Measurements from ENCODE around the gene CHPT1. TPM values are rescaled to one million over a fixed set of nuclear protein-coding genes. Genes with fewer than 3 reads are reported as not detected.

The CHPT1 gene
- total and polyA plus RNA-seq, 2 of the 13 experiments (the other 11 are each of a cell fraction or from before 2014, with no cell fraction given), result 117 to 178 TPM

DNA sequence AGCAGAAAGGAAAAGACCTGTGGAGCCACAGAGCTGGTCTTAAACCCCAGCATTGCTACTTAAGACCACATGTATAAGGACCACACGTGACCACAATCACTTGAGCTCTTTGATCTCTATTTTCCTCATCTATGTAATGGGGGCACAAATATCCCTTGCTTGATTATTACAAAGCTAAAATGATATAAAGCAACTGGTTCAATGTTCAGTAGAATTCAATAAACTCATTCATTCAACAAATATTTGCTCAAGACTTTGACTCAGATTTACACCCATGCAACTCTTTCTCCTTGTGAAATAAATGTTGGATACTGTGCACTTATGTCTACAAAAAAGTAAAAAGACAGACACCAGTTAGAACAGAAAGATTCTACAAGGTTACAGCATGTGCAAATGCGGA, 21.9 kb upstream of the CHPT1 start (continued):
- TF ChIP-seq ZNF780A (CRISPR knock-in tag; IDR thresholded peaks at IDR 0.05), result no peak
- TF ChIP-seq, protein P1, sequence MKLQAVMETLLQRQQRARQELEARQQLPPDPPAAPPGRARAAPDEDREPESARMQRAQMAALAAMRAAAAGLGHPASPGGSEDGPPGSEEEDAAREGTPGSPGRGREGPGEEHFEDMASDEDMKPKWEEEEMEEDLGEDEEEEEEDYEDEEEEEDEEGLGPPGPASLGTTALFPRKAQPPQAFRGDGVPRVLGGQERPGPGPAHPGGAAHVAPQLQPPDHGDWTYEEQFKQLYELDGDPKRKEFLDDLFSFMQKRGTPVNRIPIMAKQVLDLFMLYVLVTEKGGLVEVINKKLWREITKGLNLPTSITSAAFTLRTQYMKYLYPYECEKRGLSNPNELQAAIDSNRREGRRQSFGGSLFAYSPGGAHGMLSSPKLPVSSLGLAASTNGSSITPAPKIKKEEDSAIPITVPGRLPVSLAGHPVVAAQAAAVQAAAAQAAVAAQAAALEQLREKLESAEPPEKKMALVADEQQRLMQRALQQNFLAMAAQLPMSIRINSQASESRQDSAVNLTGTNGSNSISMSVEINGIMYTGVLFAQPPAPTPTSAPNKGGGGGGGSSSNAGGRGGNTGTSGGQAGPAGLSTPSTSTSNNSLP (IDR thresholded peaks at IDR 0.05; ENCODE audit: low read depth, low read length), result 0 out of 2 replicates have a peak, but pooled peaks have one; percentile 19
- no peak for TF ChIP-seq MED8 (CRISPR knock-in tag; IDR thresholded peaks at IDR 0.05; ENCODE audit: insufficient replicate concordance)
- TF ChIP-seq, protein P2, sequence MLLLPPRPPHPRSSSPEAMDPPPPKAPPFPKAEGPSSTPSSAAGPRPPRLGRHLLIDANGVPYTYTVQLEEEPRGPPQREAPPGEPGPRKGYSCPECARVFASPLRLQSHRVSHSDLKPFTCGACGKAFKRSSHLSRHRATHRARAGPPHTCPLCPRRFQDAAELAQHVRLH (CRISPR knock-in tag; IDR thresholded peaks at IDR 0.05; ENCODE audit: borderline replicate concordance, low read depth), result no peak
- no peak for TF ChIP-seq PAX8 (CRISPR knock-in tag; IDR thresholded peaks at IDR 0.05; ENCODE audit: borderline replicate concordance)
- no peak for TF ChIP-seq ZC3H13 (CRISPR knock-in tag; IDR thresholded peaks at IDR 0.05)
- no peak for TF ChIP-seq HOXA3 (CRISPR knock-in tag; IDR thresholded peaks at IDR 0.05)
- peak; percentile 90; the same call in 1 of the 2 replicates for TF ChIP-seq KDM1A (CRISPR knock-in tag; IDR thresholded peaks at IDR 0.05)
- TF ChIP-seq, protein P3, sequence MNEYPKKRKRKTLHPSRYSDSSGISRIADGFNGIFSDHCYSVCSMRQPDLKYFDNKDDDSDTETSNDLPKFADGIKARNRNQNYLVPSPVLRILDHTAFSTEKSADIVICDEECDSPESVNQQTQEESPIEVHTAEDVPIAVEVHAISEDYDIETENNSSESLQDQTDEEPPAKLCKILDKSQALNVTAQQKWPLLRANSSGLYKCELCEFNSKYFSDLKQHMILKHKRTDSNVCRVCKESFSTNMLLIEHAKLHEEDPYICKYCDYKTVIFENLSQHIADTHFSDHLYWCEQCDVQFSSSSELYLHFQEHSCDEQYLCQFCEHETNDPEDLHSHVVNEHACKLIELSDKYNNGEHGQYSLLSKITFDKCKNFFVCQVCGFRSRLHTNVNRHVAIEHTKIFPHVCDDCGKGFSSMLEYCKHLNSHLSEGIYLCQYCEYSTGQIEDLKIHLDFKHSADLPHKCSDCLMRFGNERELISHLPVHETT (CRISPR knock-in tag; conservative IDR thresholded peaks at IDR 0.05), result no peak
- no peak for TF ChIP-seq RXRA (CRISPR knock-in tag; IDR thresholded peaks at IDR 0.05)
- TF ChIP-seq, protein P4, sequence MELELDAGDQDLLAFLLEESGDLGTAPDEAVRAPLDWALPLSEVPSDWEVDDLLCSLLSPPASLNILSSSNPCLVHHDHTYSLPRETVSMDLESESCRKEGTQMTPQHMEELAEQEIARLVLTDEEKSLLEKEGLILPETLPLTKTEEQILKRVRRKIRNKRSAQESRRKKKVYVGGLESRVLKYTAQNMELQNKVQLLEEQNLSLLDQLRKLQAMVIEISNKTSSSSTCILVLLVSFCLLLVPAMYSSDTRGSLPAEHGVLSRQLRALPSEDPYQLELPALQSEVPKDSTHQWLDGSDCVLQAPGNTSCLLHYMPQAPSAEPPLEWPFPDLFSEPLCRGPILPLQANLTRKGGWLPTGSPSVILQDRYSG (CRISPR knock-in tag; IDR thresholded peaks at IDR 0.05), result no peak
- TF ChIP-seq SATB2 (CRISPR knock-in tag; IDR thresholded peaks at IDR 0.05), result no peak
- no peak for TF ChIP-seq CHD2 (IDR thresholded peaks at IDR 0.05; ENCODE audit: low read depth, low read length)
- no peak for TF ChIP-seq ZNF34 (CRISPR knock-in tag; IDR thresholded peaks at IDR 0.05; ENCODE audit: borderline replicate concordance)
- no peak for TF ChIP-seq ZSCAN9 (CRISPR knock-in tag; IDR thresholded peaks at IDR 0.05; ENCODE audit: borderline replicate concordance)
- no peak for TF ChIP-seq ZNF138 (CRISPR knock-in tag; IDR thresholded peaks at IDR 0.05; ENCODE audit: low read depth)
- TF ChIP-seq ZNF24 (IDR thresholded peaks at IDR 0.05), result peak; percentile 90
- TF ChIP-seq, protein P5, sequence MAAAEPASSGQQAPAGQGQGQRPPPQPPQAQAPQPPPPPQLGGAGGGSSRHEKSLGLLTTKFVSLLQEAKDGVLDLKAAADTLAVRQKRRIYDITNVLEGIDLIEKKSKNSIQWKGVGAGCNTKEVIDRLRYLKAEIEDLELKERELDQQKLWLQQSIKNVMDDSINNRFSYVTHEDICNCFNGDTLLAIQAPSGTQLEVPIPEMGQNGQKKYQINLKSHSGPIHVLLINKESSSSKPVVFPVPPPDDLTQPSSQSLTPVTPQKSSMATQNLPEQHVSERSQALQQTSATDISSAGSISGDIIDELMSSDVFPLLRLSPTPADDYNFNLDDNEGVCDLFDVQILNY (CRISPR knock-in tag; conservative IDR thresholded peaks at IDR 0.05), result no peak
